Osteoblast (primary cell): ENCODE measurements around the gene CBLB. TPM values are rescaled to one million over a fixed set of nuclear protein-coding genes. Genes with fewer than 3 reads are reported as not detected.

ENCODE experiments used
- DNase-seq: peaks from one replicate; pipeline ENCODE4 v3.0.0; 2011; ENCODE audit warnings: low spot score, mixed read lengths; ENCODE audit not compliant: insufficient read length; ENCODE audit errors: missing footprints
- H2AFZ ChIP-seq: 2 replicates; pipeline ENCODE4 v1.6.0; 2011; ENCODE audit warnings: mild to moderate bottlenecking, low read length
- H3K27ac ChIP-seq: 2 replicates; pipeline ENCODE4 v1.5.1; 2011; ENCODE audit warnings: mild to moderate bottlenecking, low read depth, low read length, moderate library complexity
- H3K27me3 ChIP-seq: 2 replicates; pipeline ENCODE4 v1.6.0; 2012; ENCODE audit warnings: mild to moderate bottlenecking, control low read depth, inconsistent platforms, low read length, moderate library complexity; ENCODE audit not compliant: insufficient read depth
- H3K36me3 ChIP-seq: 2 replicates; pipeline ENCODE4 v1.5.1; 2011; ENCODE audit warnings: mild to moderate bottlenecking, low read length, control low read depth, moderate library complexity; ENCODE audit not compliant: insufficient read depth
- H3K4me1 ChIP-seq: 2 replicates; pipeline ENCODE4 v1.5.1; 2011; ENCODE audit warnings: mild to moderate bottlenecking, low read length, control low read depth, moderate library complexity; ENCODE audit not compliant: insufficient read depth
- H3K4me2 ChIP-seq: 2 replicates; pipeline ENCODE4 v1.6.0; 2011; ENCODE audit warnings: mild to moderate bottlenecking, low read length; ENCODE audit not compliant: insufficient read depth
- H3K4me3 ChIP-seq: fragments of 200-600 bp; sonication (generic); 3 replicates; pipeline ENCODE4 v1.5.1; 2012; ENCODE audit warnings: mild to moderate bottlenecking, low read length, inconsistent platforms; ENCODE audit not compliant: insufficient read depth
- H3K79me2 ChIP-seq: 2 replicates; pipeline ENCODE4 v1.6.0; 2012; ENCODE audit warnings: mild to moderate bottlenecking, low read length, control low read depth, inconsistent platforms; ENCODE audit not compliant: insufficient read depth
- H3K9me3 ChIP-seq: 2 replicates; pipeline ENCODE4 v1.5.1; 2011; ENCODE audit warnings: low read depth, low read length, control low read depth
- H4K20me1 ChIP-seq: 2 replicates; pipeline ENCODE4 v1.6.0; 2012; ENCODE audit warnings: mild to moderate bottlenecking, low read length, control low read depth; ENCODE audit not compliant: insufficient read depth
- CTCF ChIP-seq: IDR thresholded peaks from 2 replicates; pipeline ENCODE4 v1.5.1; 2011; ENCODE audit warnings: mild to moderate bottlenecking, low read depth, low read length, moderate library complexity; ENCODE audit errors: extremely low read depth
- total RNA-seq: library from RNA; depleted of rRNA; stranded (reverse); fragments of >200 nt; gene quantifications from 2 replicates; pipeline ENCODE4 v1.2.3, GENCODE V29; 2012

The CBLB gene
- total RNA-seq, 1 donor: 128 TPM

GRCh38 chr3:105802118-105802706, 66.6 kb downstream of the CBLB start:
- no peak for TF ChIP-seq CTCF
- Histone ChIP-seq H3K79me2 (peaks cover 97% of the 10 kb centered on the region), H3K27me3 (no peaks in the 10 kb centered on the region), H3K27ac (peak overlapping the region; percentile 38), H4K20me1 (peaks cover 20% of the 10 kb centered on the region), H3K9me3 (no peaks in the 10 kb centered on the region), H2AFZ (no peak overlapping the region), H3K36me3 (peaks cover 30% of the 10 kb centered on the region), H3K4me2 (no peak overlapping the region), H3K4me1 (peaks cover 30% of the 10 kb centered on the region), H3K4me3 (no peak overlapping the region)
- no peak for DNase-seq

GRCh38 chr3:105801397-105801796, 67.4 kb downstream of the CBLB start:
- H4K20me1 ChIP-seq: peaks cover 18% of the 10 kb centered on the region
- no peak for DNase-seq
- H3K79me2 ChIP-seq: peaks cover 97% of the 10 kb centered on the region
- H3K36me3 ChIP-seq: peaks cover 28% of the 10 kb centered on the region
- no peak for TF ChIP-seq CTCF
- H2AFZ ChIP-seq: no peak overlapping the region
- no peaks in the 10 kb centered on the region for H3K9me3 ChIP-seq
- H3K27ac ChIP-seq: peak overlapping the region; percentile 38
- peaks cover 23% of the 10 kb centered on the region for H3K4me1 ChIP-seq
- no peak overlapping the region for H3K4me2 ChIP-seq
- H3K4me3 ChIP-seq: no peak overlapping the region
- no peaks in the 10 kb centered on the region for H3K27me3 ChIP-seq

GRCh38 chr3:105800320-105800719, 68.5 kb downstream of the CBLB start:
- DNase-seq: no peak
- Histone ChIP-seq H3K4me1 (peaks cover 13% of the 10 kb centered on the region), H3K27me3 (no peaks in the 10 kb centered on the region), H3K36me3 (peaks cover 28% of the 10 kb centered on the region), H3K79me2 (peaks cover 97% of the 10 kb centered on the region), H3K27ac (no peak overlapping the region), H4K20me1 (peaks cover 20% of the 10 kb centered on the region), H2AFZ (no peak overlapping the region), H3K4me2 (no peak overlapping the region), H3K4me3 (no peak overlapping the region), H3K9me3 (no peaks in the 10 kb centered on the region)
- no peak for TF ChIP-seq CTCF

GRCh38 chr3:105799286-105799685, 69.5 kb downstream of the CBLB start:
- H3K79me2 ChIP-seq: peaks cover 99% of the 10 kb centered on the region
- no peaks in the 10 kb centered on the region for H3K27me3 ChIP-seq
- no peak overlapping the region for H3K27ac ChIP-seq

More at GRCh38 chr3:105799286-105799685, 69.5 kb downstream of the CBLB start:
- H4K20me1 ChIP-seq: peaks cover 19% of the 10 kb centered on the region
- no peak overlapping the region for H2AFZ ChIP-seq
- no peak overlapping the region for H3K4me2 ChIP-seq
- peaks cover 16% of the 10 kb centered on the region for H3K4me1 ChIP-seq
- H3K4me3 ChIP-seq: no peak overlapping the region
- no peaks in the 10 kb centered on the region for H3K9me3 ChIP-seq
- DNase-seq: no peak
- H3K36me3 ChIP-seq: peaks cover 28% of the 10 kb centered on the region
- TF ChIP-seq CTCF: no peak
